Immature natural killer cell (primary cell): ENCODE data around the gene NAMPT. TPM values are rescaled to one million over a fixed set of nuclear protein-coding genes. Genes with fewer than 3 reads are reported as not detected.
"Not testable (repeated sequence)": the region's sequence is repeated elsewhere in the genome, so short reads cannot be mapped to it uniquely, and the experiment has no call there.

Experiments
- DNase-seq, 3 donors: peaks; one replicate each; pipeline ENCODE4 v3.0.0; 2022; ENCODE audit warnings: mixed read lengths in 1 of 3
- H3K27ac Mint-ChIP-seq, 6 donors: one replicate each; pipeline ENCODE4 v1.8.0; 2020; ENCODE audit warnings: mixed read lengths in 6 of 6, mild to moderate bottlenecking in 5 of 6, inconsistent platforms in 4 of 6, moderate library complexity in 3 of 6
- H3K27me3 Mint-ChIP-seq, 3 donors: one replicate each; pipeline ENCODE4 v1.8.0; 2020 to 2021; ENCODE audit warnings: low read depth in 3 of 3, mild to moderate bottlenecking in 3 of 3, mixed read lengths in 3 of 3, moderate library complexity in 3 of 3, inconsistent platforms in 1 of 3
- H3K36me3 Mint-ChIP-seq, 3 donors: one replicate each; pipeline ENCODE4 v1.8.0; 2020; ENCODE audit warnings: mixed read lengths in 3 of 3, inconsistent platforms in 2 of 3, mild to moderate bottlenecking in 2 of 3
- H3K4me1 Mint-ChIP-seq, 2 donors: one replicate each; pipeline ENCODE4 v1.8.0; 2020; ENCODE audit warnings: inconsistent platforms in 2 of 2, mild to moderate bottlenecking in 2 of 2, mixed read lengths in 2 of 2, moderate library complexity in 1 of 2
- H3K4me3 Mint-ChIP-seq, 5 donors: one replicate each; pipeline ENCODE4 v1.8.0; 2020; ENCODE audit warnings: mild to moderate bottlenecking in 5 of 5, mixed read lengths in 5 of 5, inconsistent platforms in 3 of 5, moderate library complexity in 3 of 5
- H3K9me3 Mint-ChIP-seq, 6 donors: one replicate each; pipeline ENCODE4 v1.8.0; 2020; ENCODE audit warnings: mild to moderate bottlenecking in 6 of 6, mixed read lengths in 6 of 6, inconsistent platforms in 4 of 6, moderate library complexity in 3 of 6
- polyA plus RNA-seq, 3 donors: library from polyadenylated mRNA; unstranded; fragments of 300-500 nt; fragmentation: Illumina TruSeq; gene quantifications; one replicate each; pipeline ENCODE4 v1.2.3, GENCODE V29; 2021

Gene NAMPT
- polyA plus RNA-seq, 3 donors from 2014 or later: 12.7 to 14.0 (median 13.1) TPM

GRCh38 chr7:106314875-106315274 is 30.1 kb upstream of the NAMPT start:
- H3K27me3 Mint-ChIP-seq: peaks cover 3 to 12% (median 7%) of the 10 kb centered on the region in 3 donors
- H3K4me3 Mint-ChIP-seq: no peak overlapping the region
- peaks cover 0 to 4% (median 0%) of the 10 kb centered on the region in 6 donors for H3K9me3 Mint-ChIP-seq
- no peaks in the 10 kb centered on the region for H3K4me1 Mint-ChIP-seq
- DNase-seq: no peak
- H3K27ac Mint-ChIP-seq: no peak overlapping the region
- H3K36me3 Mint-ChIP-seq: no peaks in the 10 kb centered on the region

- H3K4me3 Mint-ChIP-seq: no peak overlapping the region
- peaks cover 3 to 11% (median 6%) of the 10 kb centered on the region in 3 donors for H3K27me3 Mint-ChIP-seq
- peaks cover 0 to 4% (median 0%) of the 10 kb centered on the region in 6 donors for H3K9me3 Mint-ChIP-seq
- H3K27ac Mint-ChIP-seq: no peak overlapping the region
- no peaks in the 10 kb centered on the region for H3K36me3 Mint-ChIP-seq
- no peaks in the 10 kb centered on the region for H3K4me1 Mint-ChIP-seq
- no peak for DNase-seq
These were observed 29.2 kb upstream of the NAMPT start for GRCh38 chr7:106313966-106314365.

DNA sequence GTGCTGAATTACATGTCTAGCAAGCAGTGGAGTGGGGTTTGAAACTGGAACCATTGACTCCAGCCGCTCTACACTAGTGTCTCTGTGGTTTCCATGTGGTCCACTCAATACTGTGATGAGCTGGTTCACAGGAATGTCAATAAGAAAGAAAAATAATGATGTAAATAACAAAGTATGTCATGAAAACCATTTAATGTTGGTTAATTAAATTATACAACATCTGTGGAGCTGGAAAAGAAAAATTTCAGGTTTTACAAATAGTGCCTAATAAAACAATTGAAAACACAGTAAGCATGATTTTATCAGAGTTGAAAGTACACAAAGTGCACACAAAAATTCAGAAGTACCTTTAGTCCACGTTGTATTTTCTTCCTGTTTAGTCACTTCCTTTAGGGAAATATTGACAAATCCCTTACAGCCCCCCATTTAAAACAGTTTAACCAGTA is 28.7 kb upstream of the NAMPT start:
- Mint-ChIP-seq H3K9me3 (peaks cover 0 to 4% (median 0%) of the 10 kb centered on the region in 6 donors), H3K4me3 (no peak overlapping the region), H3K4me1 (no peaks in the 10 kb centered on the region), H3K27me3 (peaks cover 3 to 8% (median 5%) of the 10 kb centered on the region in 3 donors), H3K27ac (no peak overlapping the region), H3K36me3 (no peaks in the 10 kb centered on the region)
- no peak for DNase-seq

DNA sequence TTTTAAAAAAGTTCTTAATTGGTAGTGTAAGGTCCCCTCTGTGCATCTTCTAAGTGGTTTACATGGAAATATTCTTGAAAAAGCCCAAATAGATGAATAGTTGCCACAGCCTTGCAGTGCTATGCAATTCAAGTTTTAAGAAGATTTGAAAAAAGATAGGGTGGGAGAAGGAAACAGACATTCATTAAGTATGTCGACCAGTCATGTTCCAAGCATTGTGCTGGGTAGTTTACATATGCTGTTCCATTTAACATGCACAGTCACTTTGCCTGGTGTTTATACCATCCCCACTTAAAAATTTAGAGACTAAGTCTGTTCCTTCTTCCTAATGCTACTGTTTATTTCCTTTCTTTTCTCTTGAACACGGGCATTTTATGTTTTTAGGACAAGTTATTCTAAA is 28.1 kb upstream of the NAMPT start:
- Mint-ChIP-seq H3K4me3 (no peak overlapping the region), H3K4me1 (no peaks in the 10 kb centered on the region), H3K27me3 (peaks cover 3 to 6% (median 5%) of the 10 kb centered on the region in 3 donors), H3K9me3 (peaks cover 0 to 4% (median 0%) of the 10 kb centered on the region in 6 donors), H3K27ac (no peak overlapping the region), H3K36me3 (no peaks in the 10 kb centered on the region)
- no peak for DNase-seq

DNA sequence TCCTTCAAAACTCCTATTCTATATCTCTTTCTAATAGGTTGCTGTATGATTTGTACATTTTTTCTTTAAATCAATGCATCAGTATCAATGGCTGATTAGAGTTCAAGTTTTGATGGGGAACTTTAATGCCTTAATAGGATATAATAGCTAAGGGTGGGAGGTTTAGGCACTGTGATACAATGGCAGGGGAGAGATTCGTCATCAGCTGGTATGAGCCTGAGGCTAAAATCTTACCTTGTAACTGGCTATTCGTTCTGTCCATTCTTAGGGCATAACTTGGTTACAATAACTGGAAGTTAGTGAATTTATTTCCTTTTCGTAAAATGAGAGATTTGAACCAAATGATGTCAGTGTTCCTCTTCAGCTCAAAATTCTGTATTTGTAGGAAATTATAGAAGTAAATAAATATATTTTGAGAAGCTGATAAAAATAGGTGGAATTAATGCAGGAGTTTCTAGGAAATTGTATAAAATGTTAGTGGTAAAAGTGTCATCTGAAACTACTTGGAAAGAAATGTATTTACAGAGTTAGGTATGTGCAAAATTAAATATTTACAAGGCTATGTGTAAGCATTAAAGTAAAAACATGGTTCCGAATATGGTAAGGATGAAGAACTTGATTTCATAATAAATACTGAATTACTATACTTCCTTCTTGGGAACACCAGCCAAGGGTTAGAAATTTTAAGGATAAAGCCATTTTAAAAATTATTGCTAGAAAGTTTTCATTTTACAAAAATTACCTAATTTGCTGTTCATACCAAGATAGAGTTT is 27.5 kb upstream of the NAMPT start:
- H3K9me3 Mint-ChIP-seq: peaks cover 0 to 4% (median 0%) of the 10 kb centered on the region in 6 donors
- H3K4me3 Mint-ChIP-seq: no peak overlapping the region
- H3K27me3 Mint-ChIP-seq: peaks cover 3 to 5% (median 5%) of the 10 kb centered on the region in 3 donors
- no peaks in the 10 kb centered on the region for H3K36me3 Mint-ChIP-seq
- DNase-seq: no peak
- H3K4me1 Mint-ChIP-seq: no peaks in the 10 kb centered on the region
- no peak overlapping the region for H3K27ac Mint-ChIP-seq

DNA sequence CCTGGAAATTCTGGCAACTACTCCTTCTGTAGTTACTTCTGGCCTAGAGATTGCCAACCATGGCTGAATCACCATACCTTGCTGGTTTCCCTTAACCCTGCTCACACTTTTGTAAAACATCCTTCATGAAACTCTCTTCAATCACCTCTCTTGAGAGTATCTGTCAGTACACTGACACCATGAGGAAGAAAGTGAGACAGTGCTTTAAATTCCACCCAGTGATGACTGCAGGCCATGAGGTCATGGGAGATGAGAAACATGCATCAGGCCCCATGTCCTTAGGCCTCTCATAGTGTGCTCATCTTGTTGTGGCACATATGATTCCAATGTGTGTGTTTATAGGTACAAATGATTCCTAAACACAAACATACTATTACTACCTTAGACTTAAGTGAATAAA is 24.6 kb upstream of the NAMPT start:
- Mint-ChIP-seq H3K36me3 (no peaks in the 10 kb centered on the region), H3K9me3 (no peaks in the 10 kb centered on the region), H3K27me3 (peaks cover 1 to 9% (median 5%) of the 10 kb centered on the region in 3 donors), H3K27ac (no peak overlapping the region), H3K4me3 (no peak overlapping the region), H3K4me1 (no peaks in the 10 kb centered on the region)
- DNase-seq: no peak

DNA sequence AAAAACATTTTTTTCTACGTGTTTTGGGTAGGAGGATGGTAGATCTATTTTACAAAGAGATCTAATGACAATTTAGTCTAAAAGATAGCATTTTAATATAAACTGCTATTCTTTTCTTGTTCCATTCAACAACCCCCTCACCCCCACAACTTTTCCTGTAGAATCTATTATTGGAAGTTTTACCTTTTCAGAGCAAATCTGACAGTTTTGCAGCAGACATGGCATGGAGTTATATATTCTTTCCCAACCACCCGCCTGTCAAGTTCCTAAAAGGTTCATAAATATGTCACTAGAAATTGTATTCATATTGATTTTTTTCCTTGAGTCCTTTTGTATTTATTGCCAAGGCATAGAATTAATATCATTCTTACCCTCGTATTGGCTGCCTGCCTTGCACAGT is 21.5 kb upstream of the NAMPT start:
- H3K9me3 Mint-ChIP-seq: peaks cover 0 to 7% (median 2%) of the 10 kb centered on the region in 6 donors
- H3K4me1 Mint-ChIP-seq: no peaks in the 10 kb centered on the region
- H3K27me3 Mint-ChIP-seq: peaks cover 0 to 10% (median 8%) of the 10 kb centered on the region in 3 donors
- H3K36me3 Mint-ChIP-seq: no peaks in the 10 kb centered on the region
- DNase-seq: no peak
- no peak overlapping the region for H3K27ac Mint-ChIP-seq
- H3K4me3 Mint-ChIP-seq: no peak overlapping the region

- H3K27me3 Mint-ChIP-seq: peaks cover 1 to 13% (median 10%) of the 10 kb centered on the region in 3 donors
- no peak for DNase-seq
- H3K4me3 Mint-ChIP-seq: no peak overlapping the region
- peaks cover 0 to 10% (median 3%) of the 10 kb centered on the region in 6 donors for H3K9me3 Mint-ChIP-seq
- H3K4me1 Mint-ChIP-seq: no peaks in the 10 kb centered on the region
- H3K27ac Mint-ChIP-seq: no peak overlapping the region
- no peaks in the 10 kb centered on the region for H3K36me3 Mint-ChIP-seq
These were observed 20.9 kb upstream of the NAMPT start for GRCh38 chr7:106305732-106306131.

DNA sequence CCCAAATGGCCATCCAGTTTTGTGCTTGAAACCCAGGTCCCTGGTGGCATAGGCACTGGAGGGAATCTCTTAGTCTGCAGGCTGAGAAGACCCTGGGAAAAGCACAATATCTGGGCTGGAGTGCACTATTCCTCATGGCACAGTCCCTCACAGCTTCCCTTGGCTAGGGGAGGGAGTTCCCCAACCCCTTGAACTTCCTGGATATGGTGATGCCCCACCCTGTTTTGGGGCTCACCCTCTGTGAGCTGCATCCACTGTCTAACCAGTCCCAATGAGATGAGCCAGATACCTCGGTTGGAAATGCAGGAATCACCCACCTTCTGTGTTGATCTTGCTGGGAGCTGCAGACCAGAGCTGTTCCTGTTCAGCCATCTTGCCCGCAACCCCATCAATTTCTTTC is 19.8 kb upstream of the NAMPT start:
- Mint-ChIP-seq H3K36me3 (no peaks in the 10 kb centered on the region), H3K4me1 (no peaks in the 10 kb centered on the region), H3K9me3 (peaks cover 0 to 10% (median 3%) of the 10 kb centered on the region in 6 donors), H3K27me3 (peaks cover 1 to 14% (median 13%) of the 10 kb centered on the region in 3 donors), H3K27ac (no peak overlapping the region), H3K4me3 (no peak overlapping the region)
- no peak for DNase-seq

DNA sequence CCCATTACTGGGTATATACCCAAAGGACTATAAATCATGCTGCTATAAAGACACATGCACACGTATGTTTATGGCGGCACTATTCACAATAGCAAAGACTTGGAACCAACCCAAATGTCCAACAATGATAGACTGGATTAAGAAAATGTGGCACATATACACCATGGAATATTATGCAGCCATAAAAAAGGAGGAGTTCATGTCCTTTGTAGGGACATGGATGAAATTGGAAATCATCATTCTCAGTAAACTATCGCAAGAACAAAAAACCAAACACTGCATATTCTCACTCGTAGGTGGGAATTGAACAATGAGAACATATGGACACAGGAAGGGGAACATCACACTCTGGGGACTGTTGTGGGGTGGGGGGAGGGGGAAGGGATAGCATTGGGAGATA is 13.8 kb upstream of the NAMPT start:
- H3K4me3 Mint-ChIP-seq, H3K27ac Mint-ChIP-seq, H3K4me1 Mint-ChIP-seq, DNase-seq, H3K36me3 Mint-ChIP-seq: not testable (repeated sequence)
- H3K27me3 Mint-ChIP-seq: peaks cover 3 to 12% (median 9%) of the 10 kb centered on the region in 3 donors
- H3K9me3 Mint-ChIP-seq: peaks cover 0 to 12% (median 3%) of the 10 kb centered on the region in 6 donors

DNA sequence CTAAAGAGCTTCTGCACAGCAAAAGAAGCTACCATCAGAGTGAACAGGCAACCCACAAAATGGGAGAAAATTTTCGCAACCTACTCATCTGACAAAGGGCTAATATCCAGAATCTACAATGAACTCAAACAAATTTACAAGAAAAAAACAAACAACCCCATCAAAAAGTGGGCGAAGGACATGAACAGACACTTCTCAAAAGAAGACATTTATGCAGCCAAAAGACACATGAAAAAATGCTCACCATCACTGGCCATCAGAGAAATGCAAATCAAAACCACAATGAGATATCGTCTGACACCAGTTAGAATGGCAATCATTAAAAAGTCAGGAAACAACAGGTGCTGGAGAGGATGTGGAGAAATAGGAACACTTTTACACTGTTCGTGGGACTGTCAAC is 13.4 kb upstream of the NAMPT start:
- H3K4me3 Mint-ChIP-seq, H3K36me3 Mint-ChIP-seq, DNase-seq, H3K4me1 Mint-ChIP-seq, H3K27ac Mint-ChIP-seq: not testable (repeated sequence)
- Mint-ChIP-seq H3K27me3 (peaks cover 3 to 12% (median 9%) of the 10 kb centered on the region in 3 donors), H3K9me3 (peaks cover 0 to 12% (median 3%) of the 10 kb centered on the region in 6 donors)

DNA sequence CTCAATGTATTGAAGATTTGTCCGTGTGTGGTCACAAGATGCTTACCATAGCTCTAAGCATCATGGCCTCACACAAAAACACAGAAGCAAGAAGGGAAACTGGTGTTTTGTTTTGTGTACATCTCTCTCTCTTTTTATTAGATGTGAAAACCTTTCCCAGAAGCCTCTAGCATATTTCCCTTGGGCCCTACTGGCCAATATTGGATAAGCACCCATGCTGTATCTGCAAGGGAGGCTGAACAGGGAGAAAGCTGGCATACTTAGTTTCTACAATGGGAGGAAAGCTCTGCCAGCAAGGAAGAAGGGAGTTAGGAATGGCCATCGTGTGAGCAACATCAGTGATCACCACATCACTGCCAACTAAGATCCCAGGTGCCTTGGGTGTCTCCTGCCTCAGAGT is 9.6 kb upstream of the NAMPT start:
- DNase-seq: no peak
- H3K36me3 Mint-ChIP-seq: no peaks in the 10 kb centered on the region
- no peak overlapping the region for H3K27ac Mint-ChIP-seq
- peaks cover 0 to 2% (median 0%) of the 10 kb centered on the region in 6 donors for H3K9me3 Mint-ChIP-seq
- no peak overlapping the region for H3K4me3 Mint-ChIP-seq
- peaks cover 3 to 8% (median 4%) of the 10 kb centered on the region in 3 donors for H3K27me3 Mint-ChIP-seq
- H3K4me1 Mint-ChIP-seq: no peaks in the 10 kb centered on the region

- Mint-ChIP-seq H3K27me3 (peaks cover 0 to 9% (median 8%) of the 10 kb centered on the region in 3 donors), H3K4me3 (no peak overlapping the region), H3K36me3 (no peaks in the 10 kb centered on the region)
These were observed 6.5 kb upstream of the NAMPT start for GRCh38 chr7:106291247-106291646.

GRCh38 chr7:106290319-106290718 is 5.5 kb upstream of the NAMPT start:
- Mint-ChIP-seq H3K4me1 (peaks cover 8 to 10% of the 10 kb centered on the region in 2 donors), H3K27me3 (peaks cover 6 to 10% (median 9%) of the 10 kb centered on the region in 3 donors), H3K27ac (no peak overlapping the region), H3K9me3 (no peaks in the 10 kb centered on the region), H3K4me3 (no peak overlapping the region), H3K36me3 (no peaks in the 10 kb centered on the region)
- no peak for DNase-seq

More at GRCh38 chr7:106291247-106291646, 6.5 kb upstream of the NAMPT start:
- Mint-ChIP-seq H3K4me1 (peaks cover 0 to under 1% of the 10 kb centered on the region in 2 donors), H3K27ac (no peak overlapping the region), H3K9me3 (no peaks in the 10 kb centered on the region)
- no peak for DNase-seq
